ENCODE measurements around the gene RHBDD1.

Gene RHBDD1

DNA sequence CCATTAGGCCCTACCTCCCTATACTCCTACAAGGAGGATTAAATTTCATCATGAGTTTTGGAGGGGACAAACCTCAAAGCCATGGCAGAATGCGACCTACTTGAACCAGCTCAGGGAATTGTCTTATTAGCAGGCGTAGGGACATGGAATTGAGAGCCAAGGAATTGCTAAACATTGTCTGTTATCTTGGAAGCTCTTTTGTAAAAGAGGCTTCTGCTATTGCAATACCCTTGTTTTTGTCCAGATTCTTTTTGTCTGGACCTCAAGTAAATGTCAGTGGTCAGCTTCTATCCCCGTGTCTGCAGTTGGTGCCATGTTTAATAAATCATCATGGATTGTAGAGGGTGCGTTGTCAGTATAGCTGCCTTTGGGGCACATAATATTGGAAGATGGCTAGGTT lies 62.3 kb downstream of the RHBDD1 start:
- TF ChIP-seq EZH2phosphoT487 (IDR thresholded peaks at IDR 0.05; ENCODE audit: borderline replicate concordance, low read length) (no peak), CTCF (IDR thresholded peaks at IDR 0.05; ENCODE audit: low read depth, low read length, poor library complexity, severe bottlenecking) (no peak)
- H3K79me2 ChIP-seq (ENCODE audit: control insufficient read depth, low read length), result 0 out of 2 replicates have a peak, but pooled peaks cover 2% of the 10 kb centered on the region
- peaks cover 45% of the 10 kb centered on the region for H3K4me1 ChIP-seq (ENCODE audit: control insufficient read depth, low read length)
- no peaks in the 10 kb centered on the region for H3K27me3 ChIP-seq (ENCODE audit: control insufficient read depth, low read length)
- no peaks in the 10 kb centered on the region for H3K9me3 ChIP-seq (ENCODE audit: control insufficient read depth, insufficient read depth, low read length)
- H3F3A ChIP-seq (ENCODE audit: control insufficient read depth, insufficient read depth), result peaks cover 7% of the 10 kb centered on the region
- H3K36me3 ChIP-seq (ENCODE audit: control insufficient read depth, low read length), result peaks cover 9% of the 10 kb centered on the region; the same call in 1 of the 2 replicates
- no peaks in the 10 kb centered on the region for H4K20me1 ChIP-seq (ENCODE audit: control insufficient read depth, insufficient read depth, low read depth, low read length)
- no peak overlapping the region for H3K4me2 ChIP-seq (ENCODE audit: low read length)
- H3K9me2 ChIP-seq (replicated peaks; ENCODE audit: control insufficient read depth, low read length), result no peaks in the 10 kb centered on the region
- H3K27ac ChIP-seq (ENCODE audit: low read depth, low read length), result no peak overlapping the region
- H3K4me3 ChIP-seq (ENCODE audit: low read length), result no peak overlapping the region

- H3K36me3 ChIP-seq (ENCODE audit: control insufficient read depth, low read length), result peaks cover 11% of the 10 kb centered on the region; the same call in 1 of the 2 replicates
- H4K20me1 ChIP-seq (ENCODE audit: control insufficient read depth, insufficient read depth, low read depth, low read length), result no peaks in the 10 kb centered on the region
- no peak overlapping the region for H3K27ac ChIP-seq (ENCODE audit: low read depth, low read length)
- peaks cover 7% of the 10 kb centered on the region for H3F3A ChIP-seq (ENCODE audit: control insufficient read depth, insufficient read depth)
- H3K9me3 ChIP-seq (ENCODE audit: control insufficient read depth, insufficient read depth, low read length), result no peaks in the 10 kb centered on the region
- no peak for TF ChIP-seq EZH2phosphoT487 (IDR thresholded peaks at IDR 0.05; ENCODE audit: borderline replicate concordance, low read length)
- TF ChIP-seq CTCF (IDR thresholded peaks at IDR 0.05; ENCODE audit: low read depth, low read length, poor library complexity, severe bottlenecking), result no peak
- no peaks in the 10 kb centered on the region for H3K9me2 ChIP-seq (replicated peaks; ENCODE audit: control insufficient read depth, low read length)
- H3K4me2 ChIP-seq (ENCODE audit: low read length), result no peak overlapping the region; the same call in 1 of the 2 replicates
- no peaks in the 10 kb centered on the region for H3K27me3 ChIP-seq (ENCODE audit: control insufficient read depth, low read length)
- 0 out of 2 replicates have a peak, but pooled peaks cover 2% of the 10 kb centered on the region for H3K79me2 ChIP-seq (ENCODE audit: control insufficient read depth, low read length)
- H3K4me3 ChIP-seq (ENCODE audit: low read length), result no peak overlapping the region
- peaks cover 53% of the 10 kb centered on the region for H3K4me1 ChIP-seq (ENCODE audit: control insufficient read depth, low read length)
Measured at GRCh38 chr2:226898897-226899296, 63.0 kb downstream of the RHBDD1 start.

DNA sequence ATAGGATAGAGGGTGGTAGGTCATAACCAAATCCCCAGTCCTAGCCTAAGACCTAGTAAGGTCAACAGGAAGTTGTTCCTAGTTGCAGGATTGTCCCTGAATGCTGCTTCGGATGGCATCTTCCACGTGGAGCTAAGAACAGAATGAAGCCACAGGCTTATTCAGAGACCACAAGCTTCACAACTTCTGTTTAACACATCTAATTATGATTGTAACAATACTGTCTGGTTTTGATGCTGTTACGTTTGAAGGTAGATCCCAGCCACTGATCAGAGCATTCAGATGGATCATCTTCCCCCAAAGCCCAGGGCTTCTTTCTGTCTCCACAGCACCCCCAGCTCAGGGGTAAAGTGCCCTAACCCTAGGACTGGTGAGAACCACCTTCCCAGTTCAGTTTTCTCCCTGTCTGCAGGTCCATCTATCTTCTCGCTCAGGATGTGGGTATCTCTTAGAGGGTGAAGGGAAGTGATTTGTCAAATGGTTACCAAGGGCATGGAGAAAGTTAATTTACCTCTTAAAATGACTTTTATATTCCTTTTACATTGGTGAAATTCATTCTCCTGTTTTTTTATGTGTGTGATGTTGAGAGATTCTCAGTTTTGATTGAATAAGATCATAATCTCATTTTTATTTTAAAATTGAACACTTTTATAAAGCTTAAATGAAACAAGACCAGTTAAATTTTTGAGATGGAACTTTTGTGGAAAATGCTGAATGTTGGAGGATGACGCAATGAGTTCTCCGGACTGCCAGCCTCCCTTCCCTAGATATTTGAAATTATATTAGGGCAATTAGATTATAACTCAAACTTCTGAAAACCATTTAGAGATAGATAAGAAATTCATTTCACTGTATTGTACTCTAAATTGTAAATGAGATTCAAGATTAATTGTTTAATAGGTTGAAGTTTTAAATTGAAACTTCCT lies 66.5 kb downstream of the RHBDD1 start:
- Histone ChIP-seq H3K36me3 (ENCODE audit: control insufficient read depth, low read length) (peaks cover 18% of the 10 kb centered on the region), H3F3A (ENCODE audit: control insufficient read depth, insufficient read depth) (peaks cover 26% of the 10 kb centered on the region), H4K20me1 (ENCODE audit: control insufficient read depth, insufficient read depth, low read depth, low read length) (no peaks in the 10 kb centered on the region), H3K4me2 (ENCODE audit: low read length) (peak overlapping the region; percentile 85), H3K79me2 (ENCODE audit: control insufficient read depth, low read length) (0 out of 2 replicates have a peak, but pooled peaks cover 2% of the 10 kb centered on the region), H3K9me2 (replicated peaks; ENCODE audit: control insufficient read depth, low read length) (no peaks in the 10 kb centered on the region), H3K27me3 (ENCODE audit: control insufficient read depth, low read length) (no peaks in the 10 kb centered on the region), H3K9me3 (ENCODE audit: control insufficient read depth, insufficient read depth, low read length) (no peaks in the 10 kb centered on the region), H3K27ac (ENCODE audit: low read depth, low read length) (peak overlapping the region; percentile 78), H3K4me3 (ENCODE audit: low read length) (peak overlapping the region; percentile 63), H3K4me1 (ENCODE audit: control insufficient read depth, low read length) (peaks cover 87% of the 10 kb centered on the region)
- TF ChIP-seq EZH2phosphoT487 (IDR thresholded peaks at IDR 0.05; ENCODE audit: borderline replicate concordance, low read length), result no peak
- TF ChIP-seq CTCF (IDR thresholded peaks at IDR 0.05; ENCODE audit: low read depth, low read length, poor library complexity, severe bottlenecking), result no peak
